ENCODE results near the gene TGFA. TPM values are rescaled to one million over a fixed set of nuclear protein-coding genes. Genes with fewer than 3 reads are reported as not detected.

Gene TGFA
- total and polyA plus RNA-seq, 5 donors from 2014 or later, result 0.07 to 0.45 (median 0.42) TPM; not detected in 2

DNA sequence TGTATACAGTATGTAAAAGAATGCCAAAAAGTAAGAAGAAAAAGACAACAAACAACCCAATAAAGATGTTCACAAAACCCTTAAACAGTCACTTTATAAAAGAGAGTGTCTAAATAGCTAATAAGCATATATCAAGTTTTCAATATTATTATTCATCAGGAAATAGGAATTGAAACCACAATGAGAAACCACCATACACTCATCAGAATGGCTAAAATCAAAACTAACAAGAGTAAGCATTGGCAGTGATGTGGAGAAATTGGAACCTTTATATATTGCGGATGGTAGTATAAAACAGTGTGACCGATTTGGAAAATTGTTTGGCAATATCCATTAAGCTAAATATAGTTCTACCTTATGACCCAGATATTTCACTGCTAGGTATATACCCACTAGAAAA lies 20.5 kb upstream of the TGFA start:
- Mint-ChIP-seq H3K27ac (no peak overlapping the region), H3K9me3 (peaks cover 0 to 8% (median 0%) of the 10 kb centered on the region in 7 donors), H3K4me1 (peaks cover 0 to 2% (median 0%) of the 10 kb centered on the region in 4 donors), H3K27me3 (peaks cover 29% of the 10 kb centered on the region), H3K4me3 (no peak overlapping the region), H3K36me3 (no peaks in the 10 kb centered on the region)
- H3K36me3 ChIP-seq (ENCODE audit: control insufficient read depth, insufficient read depth, low read length), result no peaks in the 10 kb centered on the region
- no peaks in the 10 kb centered on the region for H3K4me1 ChIP-seq (ENCODE audit: control insufficient read depth, insufficient read depth, low read length, poor library complexity, severe bottlenecking)
- no peak overlapping the region for H3K4me3 ChIP-seq (ENCODE audit: low read depth, low read length)
- DNase-seq, result no peak
- no peak for ATAC-seq (ENCODE audit: low read depth in 2 of 2)
- H3K9me3 ChIP-seq (ENCODE audit: control insufficient read depth in 2 of 2, low read length in 2 of 2), result no peaks in the 10 kb centered on the region
- no peak overlapping the region for H3K27ac ChIP-seq (ENCODE audit: insufficient read depth, low read length, poor library complexity, severe bottlenecking)
- peaks cover 12% of the 10 kb centered on the region for H3K27me3 ChIP-seq (ENCODE audit: control insufficient read depth, insufficient read depth, low read length)

DNA sequence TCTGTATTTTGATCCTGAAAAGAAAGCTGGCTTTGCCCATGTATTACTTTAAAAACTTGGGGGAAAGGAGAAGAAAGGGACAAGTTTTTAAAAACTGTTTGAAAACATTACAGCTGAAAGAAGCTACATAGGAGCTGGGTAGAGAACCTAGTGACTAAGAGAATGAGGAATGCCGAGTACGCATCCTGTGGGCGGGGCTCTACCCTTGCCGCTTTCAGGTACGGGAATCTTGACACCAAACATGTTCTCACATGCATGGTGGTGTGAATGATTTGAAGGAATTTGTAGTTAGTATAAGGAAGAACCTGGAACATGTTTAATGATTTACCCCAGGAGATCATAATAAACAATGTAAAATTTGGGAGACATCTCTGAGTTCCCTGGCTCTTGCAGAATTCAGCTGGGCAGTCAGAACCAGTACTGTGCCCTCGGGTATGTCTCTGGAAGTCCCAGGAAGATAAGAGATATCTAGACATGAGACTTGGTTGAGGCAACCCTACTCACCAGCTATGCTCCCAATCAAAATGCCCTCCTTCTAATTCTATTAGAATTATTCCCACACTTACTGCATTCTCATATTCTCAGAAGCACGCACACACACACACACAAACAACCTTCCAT lies 16.5 kb upstream of the TGFA start:
- Mint-ChIP-seq H3K4me3 (no peak overlapping the region), H3K4me1 (peaks cover 0 to 2% (median 0%) of the 10 kb centered on the region in 4 donors), H3K9me3 (peaks cover 0 to 3% (median 0%) of the 10 kb centered on the region in 7 donors), H3K36me3 (no peaks in the 10 kb centered on the region), H3K27me3 (peaks cover 29% of the 10 kb centered on the region), H3K27ac (no peak overlapping the region)
- ATAC-seq (ENCODE audit: low read depth in 2 of 2) (no peak), DNase-seq (no peak)
- H3K4me1 ChIP-seq (ENCODE audit: control insufficient read depth, insufficient read depth, low read length, poor library complexity, severe bottlenecking), result no peaks in the 10 kb centered on the region
- H3K36me3 ChIP-seq (ENCODE audit: control insufficient read depth, insufficient read depth, low read length), result no peaks in the 10 kb centered on the region
- H3K27ac ChIP-seq (ENCODE audit: insufficient read depth, low read length, poor library complexity, severe bottlenecking), result no peak overlapping the region
- no peaks in the 10 kb centered on the region for H3K9me3 ChIP-seq (ENCODE audit: control insufficient read depth in 2 of 2, low read length in 2 of 2)
- peaks cover 6% of the 10 kb centered on the region for H3K27me3 ChIP-seq (ENCODE audit: control insufficient read depth, insufficient read depth, low read length)
- no peak overlapping the region for H3K4me3 ChIP-seq (ENCODE audit: low read depth, low read length)

DNA sequence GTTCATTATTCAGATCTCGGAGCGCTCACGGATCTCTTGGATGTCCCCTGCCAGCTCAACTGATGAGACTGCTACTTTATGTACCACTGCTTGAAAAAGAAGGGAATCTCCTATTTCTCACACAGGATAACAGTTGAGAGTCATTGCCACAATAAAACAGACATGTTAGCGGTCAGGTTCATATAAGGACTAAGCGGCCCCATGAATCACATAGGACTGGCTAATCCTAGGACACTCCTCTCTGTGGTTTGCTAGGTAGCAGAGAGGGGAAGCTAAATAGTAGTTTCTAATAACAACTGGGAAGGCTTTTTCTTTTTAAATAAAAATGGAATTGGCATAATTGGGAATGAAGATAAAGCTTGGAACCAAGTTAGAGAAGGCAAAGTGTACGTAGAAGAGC lies 15.9 kb upstream of the TGFA start:
- no peak overlapping the region for H3K27ac Mint-ChIP-seq
- peaks cover 5% of the 10 kb centered on the region for H3K27me3 ChIP-seq (ENCODE audit: control insufficient read depth, insufficient read depth, low read length)
- ATAC-seq (ENCODE audit: low read depth in 2 of 2), result no peak
- H3K4me3 Mint-ChIP-seq, result no peak overlapping the region
- H3K9me3 Mint-ChIP-seq, result peaks cover 0 to 3% (median 0%) of the 10 kb centered on the region in 7 donors
- H3K36me3 ChIP-seq (ENCODE audit: control insufficient read depth, insufficient read depth, low read length), result no peaks in the 10 kb centered on the region
- no peaks in the 10 kb centered on the region for H3K4me1 ChIP-seq (ENCODE audit: control insufficient read depth, insufficient read depth, low read length, poor library complexity, severe bottlenecking)
- no peak for DNase-seq
- no peak overlapping the region for H3K4me3 ChIP-seq (ENCODE audit: low read depth, low read length)
- H3K9me3 ChIP-seq (ENCODE audit: control insufficient read depth in 2 of 2, low read length in 2 of 2), result no peaks in the 10 kb centered on the region
- H3K27ac ChIP-seq (ENCODE audit: insufficient read depth, low read length, poor library complexity, severe bottlenecking), result no peak overlapping the region
- peaks cover 27% of the 10 kb centered on the region for H3K27me3 Mint-ChIP-seq
- no peaks in the 10 kb centered on the region for H3K36me3 Mint-ChIP-seq
- H3K4me1 Mint-ChIP-seq, result peaks cover 0 to 2% (median 0%) of the 10 kb centered on the region in 4 donors

DNA sequence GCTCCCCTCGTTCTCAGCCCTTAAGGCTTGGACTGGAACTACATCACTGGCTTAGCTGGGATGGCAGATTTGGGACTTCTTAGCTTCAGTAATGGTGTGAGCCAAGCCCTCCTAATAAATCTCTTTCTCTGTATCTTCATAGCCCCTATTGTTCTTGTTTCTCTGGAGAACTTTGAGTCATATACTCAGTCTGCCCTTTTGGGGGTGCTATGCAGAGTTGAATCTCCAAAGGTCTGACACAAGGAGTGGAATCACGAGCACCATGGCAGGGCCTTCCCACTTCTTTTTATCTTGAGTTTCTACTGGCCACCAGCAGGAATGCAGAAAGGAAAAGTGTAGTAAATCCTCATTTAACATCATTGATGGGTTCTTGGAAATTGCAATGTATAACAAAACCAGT lies 13.3 kb upstream of the TGFA start:
- Histone ChIP-seq H3K4me1 (ENCODE audit: control insufficient read depth, insufficient read depth, low read length, poor library complexity, severe bottlenecking) (no peaks in the 10 kb centered on the region), H3K9me3 (ENCODE audit: control insufficient read depth in 2 of 2, low read length in 2 of 2) (no peaks in the 10 kb centered on the region), H3K4me3 (ENCODE audit: low read depth, low read length) (no peak overlapping the region), H3K36me3 (ENCODE audit: control insufficient read depth, insufficient read depth, low read length) (no peaks in the 10 kb centered on the region), H3K27ac (ENCODE audit: insufficient read depth, low read length, poor library complexity, severe bottlenecking) (no peak overlapping the region), H3K27me3 (ENCODE audit: control insufficient read depth, insufficient read depth, low read length) (no peaks in the 10 kb centered on the region)
- Mint-ChIP-seq H3K4me1 (no peaks in the 10 kb centered on the region), H3K27ac (no peak overlapping the region), H3K9me3 (peaks cover 0 to 3% (median 0%) of the 10 kb centered on the region in 7 donors), H3K4me3 (no peak overlapping the region), H3K36me3 (no peaks in the 10 kb centered on the region), H3K27me3 (peaks cover 18% of the 10 kb centered on the region)
- DNase-seq, result no peak
- no peak for ATAC-seq (ENCODE audit: low read depth in 2 of 2)

DNA sequence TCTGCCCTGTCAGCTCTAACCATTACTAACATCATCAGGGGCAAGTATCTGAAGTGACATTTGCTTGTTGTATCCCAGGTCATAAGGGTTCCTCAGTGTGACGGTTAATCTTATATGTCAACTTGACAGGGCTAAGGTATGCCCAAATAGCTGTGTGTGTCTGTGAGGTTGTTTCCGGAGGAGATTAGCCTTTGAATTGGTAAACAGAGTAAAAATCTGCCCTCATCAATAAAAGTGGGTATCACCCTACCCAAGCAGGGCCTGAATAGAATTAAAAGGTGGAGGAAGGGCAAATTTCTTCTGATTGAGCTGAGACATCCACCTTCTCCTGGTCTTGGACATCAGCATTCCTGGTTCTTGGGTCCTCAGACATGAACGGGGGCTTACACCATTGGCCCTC lies 12.8 kb upstream of the TGFA start:
- Histone ChIP-seq H3K9me3 (ENCODE audit: control insufficient read depth in 2 of 2, low read length in 2 of 2) (no peaks in the 10 kb centered on the region), H3K27ac (ENCODE audit: insufficient read depth, low read length, poor library complexity, severe bottlenecking) (no peak overlapping the region), H3K36me3 (ENCODE audit: control insufficient read depth, insufficient read depth, low read length) (no peaks in the 10 kb centered on the region), H3K27me3 (ENCODE audit: control insufficient read depth, insufficient read depth, low read length) (no peaks in the 10 kb centered on the region), H3K4me1 (ENCODE audit: control insufficient read depth, insufficient read depth, low read length, poor library complexity, severe bottlenecking) (no peaks in the 10 kb centered on the region), H3K4me3 (ENCODE audit: low read depth, low read length) (no peak overlapping the region)
- H3K4me1 Mint-ChIP-seq, result no peaks in the 10 kb centered on the region
- H3K27ac Mint-ChIP-seq, result no peak overlapping the region
- no peak overlapping the region for H3K4me3 Mint-ChIP-seq
- DNase-seq (no peak), ATAC-seq (ENCODE audit: low read depth in 2 of 2) (no peak)
- H3K27me3 Mint-ChIP-seq, result peaks cover 15% of the 10 kb centered on the region
- no peaks in the 10 kb centered on the region for H3K36me3 Mint-ChIP-seq
- peaks cover 0 to 3% (median 0%) of the 10 kb centered on the region in 7 donors for H3K9me3 Mint-ChIP-seq

DNA sequence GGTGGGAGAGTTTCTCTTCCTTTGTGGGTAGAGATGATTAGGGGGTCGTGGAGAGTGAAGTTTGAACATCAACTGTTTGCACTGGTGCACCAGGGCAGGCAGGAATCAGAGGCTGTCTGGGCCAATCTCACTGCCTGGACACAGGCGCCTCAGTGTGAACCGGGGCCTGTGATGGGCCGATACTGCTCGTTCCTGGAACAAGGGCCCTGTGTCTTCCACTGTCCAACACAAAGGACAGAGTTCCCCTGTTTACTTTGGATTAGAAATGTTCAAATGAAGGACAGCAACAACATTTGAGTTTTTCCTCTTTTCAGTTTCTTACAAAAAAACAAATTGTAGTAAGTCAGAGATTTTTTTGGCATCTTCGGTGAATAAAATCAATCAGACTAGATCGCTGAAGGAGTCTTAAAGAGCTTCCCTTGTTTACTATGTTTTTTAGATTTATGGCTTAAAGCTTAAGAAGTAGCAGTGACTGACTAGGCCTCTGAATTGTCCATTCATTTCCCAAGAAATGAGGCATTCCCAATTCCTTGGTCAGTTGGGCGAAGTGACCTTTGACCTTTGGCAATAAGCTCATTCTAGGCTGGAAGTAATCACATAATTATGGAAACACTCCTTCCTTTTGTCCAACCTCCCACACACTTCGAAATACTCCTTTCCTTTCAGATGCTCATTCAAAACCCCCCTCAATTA lies 11.6 kb upstream of the TGFA start:
- H3K27me3 Mint-ChIP-seq, result peaks cover 14% of the 10 kb centered on the region
- DNase-seq (no peak), ATAC-seq (ENCODE audit: low read depth in 2 of 2) (no peak)
- H3K4me1 ChIP-seq (ENCODE audit: control insufficient read depth, insufficient read depth, low read length, poor library complexity, severe bottlenecking), result no peaks in the 10 kb centered on the region
- no peaks in the 10 kb centered on the region for H3K36me3 Mint-ChIP-seq
- H3K4me1 Mint-ChIP-seq, result no peaks in the 10 kb centered on the region
- no peak overlapping the region for H3K27ac ChIP-seq (ENCODE audit: insufficient read depth, low read length, poor library complexity, severe bottlenecking)
- H3K9me3 Mint-ChIP-seq, result peaks cover 0 to 3% (median 0%) of the 10 kb centered on the region in 7 donors
- no peak overlapping the region for H3K27ac Mint-ChIP-seq
- H3K4me3 Mint-ChIP-seq, result no peak overlapping the region
- no peak overlapping the region for H3K4me3 ChIP-seq (ENCODE audit: low read depth, low read length)
- H3K27me3 ChIP-seq (ENCODE audit: control insufficient read depth, insufficient read depth, low read length), result no peaks in the 10 kb centered on the region
- H3K9me3 ChIP-seq (ENCODE audit: control insufficient read depth in 2 of 2, low read length in 2 of 2), result no peaks in the 10 kb centered on the region
- no peaks in the 10 kb centered on the region for H3K36me3 ChIP-seq (ENCODE audit: control insufficient read depth, insufficient read depth, low read length)

DNA sequence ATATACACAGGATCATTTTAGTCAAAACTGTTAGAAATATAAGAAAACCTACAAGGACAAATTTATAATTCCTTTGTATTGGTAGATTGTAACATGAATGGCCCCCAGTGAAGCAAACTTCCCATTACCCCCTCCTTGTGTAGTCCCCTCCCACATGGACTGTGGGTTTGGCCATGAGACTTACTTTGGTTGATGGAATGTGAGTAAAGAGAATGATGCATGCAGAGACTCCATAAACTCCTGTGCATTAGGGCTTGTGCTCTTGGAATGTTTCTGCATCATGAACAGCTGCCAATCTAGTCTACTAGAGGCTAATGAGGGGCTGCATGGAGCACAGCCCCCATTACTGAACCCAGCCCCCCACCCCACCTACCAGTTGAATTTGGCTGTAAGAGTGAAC lies 8.3 kb upstream of the TGFA start:
- H3K27ac Mint-ChIP-seq, result no peak overlapping the region
- no peak overlapping the region for H3K4me3 Mint-ChIP-seq
- Histone ChIP-seq H3K4me3 (ENCODE audit: low read depth, low read length) (no peak overlapping the region), H3K27me3 (ENCODE audit: control insufficient read depth, insufficient read depth, low read length) (no peaks in the 10 kb centered on the region), H3K4me1 (ENCODE audit: control insufficient read depth, insufficient read depth, low read length, poor library complexity, severe bottlenecking) (no peaks in the 10 kb centered on the region), H3K36me3 (ENCODE audit: control insufficient read depth, insufficient read depth, low read length) (no peaks in the 10 kb centered on the region), H3K27ac (ENCODE audit: insufficient read depth, low read length, poor library complexity, severe bottlenecking) (no peak overlapping the region), H3K9me3 (ENCODE audit: control insufficient read depth in 2 of 2, low read length in 2 of 2) (no peaks in the 10 kb centered on the region)
- H3K4me1 Mint-ChIP-seq, result no peaks in the 10 kb centered on the region
- peaks cover 0 to 1% (median 0%) of the 10 kb centered on the region in 7 donors for H3K9me3 Mint-ChIP-seq
- peaks cover 31% of the 10 kb centered on the region for H3K27me3 Mint-ChIP-seq
- ATAC-seq (ENCODE audit: low read depth in 2 of 2) (no peak), DNase-seq (no peak)
- H3K36me3 Mint-ChIP-seq, result no peaks in the 10 kb centered on the region

DNA sequence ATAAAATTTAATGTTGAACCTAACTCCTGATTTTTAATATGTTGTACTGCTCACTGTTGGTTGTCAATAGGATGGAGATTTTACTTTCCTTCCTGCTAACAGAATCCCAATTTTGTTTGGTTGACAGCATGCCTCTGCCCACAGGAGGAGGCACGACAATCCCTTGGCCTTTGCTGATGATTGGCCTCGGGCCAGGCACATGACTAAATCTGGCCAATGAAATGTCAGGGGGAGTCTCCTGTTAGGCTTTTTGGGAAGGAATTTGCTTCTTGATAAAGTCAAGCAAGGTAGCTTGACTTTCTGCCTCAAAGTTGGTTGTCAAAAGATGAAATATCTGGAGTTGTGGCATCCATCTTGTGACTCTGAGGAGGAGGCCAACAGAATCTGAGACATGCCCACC lies 6.8 kb upstream of the TGFA start:
- no peak overlapping the region for H3K4me3 ChIP-seq (ENCODE audit: low read depth, low read length)
- no peak overlapping the region for H3K4me3 Mint-ChIP-seq
- DNase-seq (no peak), ATAC-seq (ENCODE audit: low read depth in 2 of 2) (no peak)
- H3K36me3 Mint-ChIP-seq, result no peaks in the 10 kb centered on the region
- H3K27me3 Mint-ChIP-seq, result peaks cover 33% of the 10 kb centered on the region
- H3K27me3 ChIP-seq (ENCODE audit: control insufficient read depth, insufficient read depth, low read length), result no peaks in the 10 kb centered on the region
- peaks cover 0 to 1% (median 0%) of the 10 kb centered on the region in 7 donors for H3K9me3 Mint-ChIP-seq
- H3K36me3 ChIP-seq (ENCODE audit: control insufficient read depth, insufficient read depth, low read length), result no peaks in the 10 kb centered on the region
- H3K27ac Mint-ChIP-seq, result no peak overlapping the region
- no peaks in the 10 kb centered on the region for H3K9me3 ChIP-seq (ENCODE audit: control insufficient read depth in 2 of 2, low read length in 2 of 2)
- H3K27ac ChIP-seq (ENCODE audit: insufficient read depth, low read length, poor library complexity, severe bottlenecking), result no peak overlapping the region
- no peaks in the 10 kb centered on the region for H3K4me1 Mint-ChIP-seq
- no peaks in the 10 kb centered on the region for H3K4me1 ChIP-seq (ENCODE audit: control insufficient read depth, insufficient read depth, low read length, poor library complexity, severe bottlenecking)
